ENCODE results near the gene ENTPD7.
A peak's percentile ranks its signal among the peaks of the same experiment; 100 is the strongest.
"Not testable (repeated sequence)": the region's sequence is repeated elsewhere in the genome, so short reads cannot be mapped to it uniquely, and the experiment has no call there.

The ENTPD7 gene

GRCh38 chr10:99659031-99659867, at the start of gene ENTPD7:
TSS of gene ENTPD7 (plus strand) at chr10:99659509. CDS start at chr10:99659957, 448 bp downstream.
- DNase-seq = peak; percentile 93

GRCh38 chr10:99610221-99610620, 49.1 kb upstream of the ENTPD7 start:
- DNase-seq = no peak

DNA sequence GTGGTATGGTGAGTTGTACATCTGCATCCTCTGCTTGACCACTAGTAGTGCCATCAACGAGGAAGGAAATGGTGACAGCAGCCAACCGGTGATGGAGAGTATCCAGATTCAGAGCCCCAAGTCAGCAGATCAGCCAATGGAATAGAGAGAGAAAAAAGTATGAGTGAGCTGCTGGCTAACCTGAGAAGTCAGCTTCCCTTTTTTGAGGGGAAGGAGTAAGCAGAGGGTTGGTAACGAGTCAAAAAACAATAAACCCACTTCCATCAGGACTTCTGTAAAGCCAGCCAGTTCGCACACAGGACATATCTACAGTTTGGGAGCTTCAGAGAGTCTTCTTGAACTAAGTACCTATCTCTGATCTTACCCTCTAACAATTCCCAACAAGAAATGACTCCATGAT, 48.0 kb upstream of the ENTPD7 start:
- no peak for DNase-seq

- DNase-seq = no peak
Observed at GRCh38 chr10:99612167-99612831, 47.0 kb upstream of the ENTPD7 start.

GRCh38 chr10:99615426-99615825, 43.9 kb upstream of the ENTPD7 start:
- DNase-seq = no peak

GRCh38 chr10:99617696-99618095, 41.6 kb upstream of the ENTPD7 start:
- DNase-seq = no peak

GRCh38 chr10:99619090-99619800, 40.1 kb upstream of the ENTPD7 start:
- DNase-seq = no peak

DNA sequence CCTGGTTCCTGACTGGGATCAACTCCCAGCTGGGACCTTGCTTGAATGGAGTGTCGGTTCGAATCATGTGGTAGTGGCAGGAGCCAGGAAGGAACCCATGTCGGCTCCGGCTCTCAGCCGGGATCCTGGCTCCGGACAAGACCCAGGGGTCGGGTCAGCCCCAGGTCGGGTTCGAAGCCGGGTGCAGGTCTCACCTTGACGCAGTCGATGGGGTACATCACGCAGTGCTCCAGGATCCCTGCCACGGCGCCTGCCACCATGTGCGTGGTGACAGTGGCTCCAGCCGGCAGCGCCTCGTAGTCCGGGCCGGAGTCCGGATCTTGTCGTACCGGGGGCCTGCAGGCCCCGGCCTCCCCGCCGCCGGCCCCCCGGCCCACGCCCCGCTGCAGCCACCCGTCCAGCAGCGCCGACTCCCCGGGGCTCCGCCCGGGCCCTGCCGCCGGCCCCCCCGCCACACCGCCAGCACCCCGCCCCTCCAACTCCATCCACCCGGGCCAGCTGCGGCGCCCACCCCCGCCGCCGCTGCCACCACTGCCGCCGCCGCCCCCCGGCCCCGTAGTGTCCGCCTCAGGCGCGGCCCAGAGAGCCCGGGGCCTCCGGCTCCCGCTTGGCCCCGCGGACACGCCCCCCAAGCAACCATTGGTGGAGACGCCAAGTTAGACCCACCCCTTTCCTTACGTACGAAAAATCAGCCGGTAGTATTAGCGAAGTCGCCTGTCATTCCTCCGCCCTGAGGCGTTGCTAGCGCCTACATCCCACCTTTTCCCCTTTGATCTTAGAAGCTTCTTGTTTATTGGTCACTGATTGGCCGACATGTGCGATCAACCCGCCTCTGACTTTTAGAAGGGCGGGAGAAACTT, 39.2 kb upstream of the ENTPD7 start, which contains the start of gene SLC25A28:
Gene SLC25A28, minus strand, starts transcription at position 589 of the 860 bp plus-strand sequence. Its CDS starts 104 bp downstream, at position 485.
- peak; percentile 93 for DNase-seq

GRCh38 chr10:99620711-99621453, 38.4 kb upstream of the ENTPD7 start:
- DNase-seq = peak; percentile 90

- DNase-seq = no peak
Observed at GRCh38 chr10:99621454-99622251, 37.7 kb upstream of the ENTPD7 start.

DNA sequence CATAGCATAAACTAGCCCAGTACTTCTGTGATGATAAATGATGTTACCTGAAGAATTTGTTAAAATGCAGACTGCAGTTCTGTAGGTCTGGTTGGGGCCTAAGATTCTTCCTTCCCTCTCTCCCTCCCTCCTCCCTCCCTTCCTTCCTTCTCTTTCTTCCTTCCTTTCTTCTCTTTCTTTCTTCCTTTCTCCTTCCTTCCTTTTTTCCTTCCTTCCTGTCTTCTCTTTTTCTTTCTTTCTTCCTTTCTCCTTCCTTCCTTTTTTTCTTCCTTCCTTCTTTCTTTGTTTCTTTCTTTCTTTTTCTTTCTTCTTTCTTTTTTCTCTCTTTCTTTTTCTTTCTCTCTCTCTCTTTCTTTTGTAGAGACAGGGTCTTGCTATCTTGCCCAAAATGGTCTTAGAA, 35.4 kb upstream of the ENTPD7 start:
- no peak for DNase-seq

DNA sequence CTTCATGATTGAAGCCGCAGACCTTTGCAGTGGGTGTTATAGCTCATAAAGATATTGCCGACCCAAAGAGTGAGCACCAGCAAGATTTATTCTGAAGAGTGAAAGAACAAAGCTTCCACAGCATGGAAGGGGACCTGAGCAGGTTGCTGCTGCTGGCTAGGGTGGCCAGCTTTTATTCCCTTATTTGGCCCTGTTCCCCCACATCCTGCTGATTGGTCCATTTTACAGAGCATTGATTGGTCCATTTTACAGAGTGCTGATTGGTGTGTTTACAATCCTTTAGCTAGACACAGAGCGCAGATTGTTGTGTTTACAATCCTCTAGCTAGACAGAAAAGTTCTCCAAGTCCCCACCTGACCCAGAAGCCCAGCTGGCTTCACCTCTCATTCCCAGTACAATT, 34.2 kb upstream of the ENTPD7 start:
- DNase-seq = not testable (repeated sequence)

GRCh38 chr10:99628923-99629624, 30.2 kb upstream of the ENTPD7 start:
- no peak for DNase-seq

GRCh38 chr10:99629625-99629978, 29.7 kb upstream of the ENTPD7 start:
- DNase-seq = no peak

GRCh38 chr10:99630433-99630832, 28.9 kb upstream of the ENTPD7 start:
- DNase-seq = no peak

- DNase-seq = no peak
Observed at GRCh38 chr10:99630991-99631390, 28.3 kb upstream of the ENTPD7 start.

DNA sequence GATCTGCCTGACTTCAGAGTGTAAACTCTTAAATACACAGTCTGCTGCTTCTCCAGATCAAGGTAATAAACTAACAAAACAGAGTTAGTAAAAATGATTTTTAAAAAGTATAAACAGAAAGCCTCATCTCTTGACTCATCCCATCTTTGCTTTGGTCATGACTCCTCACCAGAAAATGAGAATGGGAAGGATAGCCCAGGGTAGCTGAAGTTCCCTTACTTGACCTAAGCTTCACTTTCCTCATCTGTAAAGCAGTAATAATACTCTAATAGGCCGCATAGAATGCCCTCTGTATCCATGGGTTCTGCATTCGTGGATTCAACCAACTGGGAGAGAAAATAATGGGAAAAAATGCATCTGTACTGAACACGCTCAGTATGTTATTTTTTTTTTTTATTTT, 27.8 kb upstream of the ENTPD7 start:
- no peak for DNase-seq

DNA sequence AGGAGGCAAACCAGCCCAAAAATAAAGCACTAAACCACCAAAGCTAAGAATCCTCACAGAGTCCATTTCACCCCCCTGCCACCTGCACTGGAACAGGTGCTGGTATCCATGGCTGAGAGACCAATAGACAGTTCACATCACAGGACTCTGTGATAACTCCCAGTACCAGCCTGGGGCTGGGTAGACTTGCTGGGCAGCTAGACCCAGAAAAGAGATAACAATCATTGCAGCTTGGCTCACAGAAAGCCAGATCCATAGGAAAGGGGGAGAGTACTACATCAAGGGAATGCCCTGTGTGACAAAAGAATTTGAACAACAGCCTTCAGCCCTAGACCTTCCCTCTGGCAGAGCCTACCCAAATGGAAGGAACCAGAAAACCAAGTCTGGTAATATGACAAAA, 25.5 kb upstream of the ENTPD7 start:
- DNase-seq = no peak

DNA sequence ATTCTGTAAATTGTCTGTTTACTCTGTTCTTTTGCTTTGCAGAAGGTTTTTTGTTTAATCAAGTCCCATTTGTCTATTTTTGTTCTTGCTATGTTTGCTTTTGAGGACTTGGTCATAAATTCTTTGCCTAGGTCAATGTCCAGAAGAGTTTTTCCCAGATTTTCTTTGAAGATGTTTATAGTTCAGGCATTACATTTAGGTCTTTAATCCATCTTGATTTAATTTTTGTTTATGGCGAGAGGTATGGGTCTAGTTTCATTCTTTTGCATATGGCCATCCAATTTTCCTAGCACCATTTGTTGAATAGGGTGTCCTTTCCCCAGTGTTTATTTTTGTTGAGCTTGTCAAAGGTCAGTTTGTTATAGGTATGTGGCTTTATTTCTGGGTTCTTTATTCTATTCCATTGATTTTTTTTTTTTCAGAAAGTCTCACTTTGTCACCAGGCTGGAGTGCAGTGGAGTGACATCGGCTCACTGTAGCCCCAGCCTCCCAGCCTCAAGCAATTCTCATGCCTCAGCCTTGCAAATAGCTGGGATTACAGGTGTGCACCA, 11.6 kb upstream of the ENTPD7 start:
- no peak for DNase-seq

DNA sequence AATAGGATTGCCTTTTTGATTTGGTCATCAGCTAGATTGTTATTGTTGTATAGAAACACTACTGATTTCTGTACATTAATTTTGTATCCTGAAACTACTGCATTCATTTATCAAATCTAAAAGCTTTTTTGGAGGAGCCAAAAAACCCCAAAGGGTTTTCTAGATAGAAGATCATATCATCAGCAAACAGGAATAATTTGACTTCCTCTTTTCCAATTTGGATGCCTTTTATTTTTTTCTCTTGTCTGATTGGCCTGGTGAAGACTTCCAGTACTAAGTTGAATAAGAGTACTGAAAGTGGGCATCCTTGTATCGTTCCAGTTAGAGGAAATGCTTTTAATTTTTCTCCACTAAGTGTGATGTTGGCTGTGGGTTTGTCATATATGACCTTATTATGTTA, 10.6 kb upstream of the ENTPD7 start:
- no peak for DNase-seq

All from stimulated activated CD8-positive, alpha-beta memory T cell treated with anti-CD3 and anti-CD28 coated beads, Interleukin-4, amount 100 ng/mL, for 48 hours (primary cell).